Activated CD4-positive, alpha-beta T cell treated with anti-CD3 and anti-CD28 coated beads, Interleukin-2, amount 50 U/mL, for 16 hours (primary cell): ENCODE data around the gene BAHD1.

Experiments
- DNase-seq: peaks from one replicate; pipeline ENCODE4 v3.0.0-alpha.2; 2020

The BAHD1 gene

DNA sequence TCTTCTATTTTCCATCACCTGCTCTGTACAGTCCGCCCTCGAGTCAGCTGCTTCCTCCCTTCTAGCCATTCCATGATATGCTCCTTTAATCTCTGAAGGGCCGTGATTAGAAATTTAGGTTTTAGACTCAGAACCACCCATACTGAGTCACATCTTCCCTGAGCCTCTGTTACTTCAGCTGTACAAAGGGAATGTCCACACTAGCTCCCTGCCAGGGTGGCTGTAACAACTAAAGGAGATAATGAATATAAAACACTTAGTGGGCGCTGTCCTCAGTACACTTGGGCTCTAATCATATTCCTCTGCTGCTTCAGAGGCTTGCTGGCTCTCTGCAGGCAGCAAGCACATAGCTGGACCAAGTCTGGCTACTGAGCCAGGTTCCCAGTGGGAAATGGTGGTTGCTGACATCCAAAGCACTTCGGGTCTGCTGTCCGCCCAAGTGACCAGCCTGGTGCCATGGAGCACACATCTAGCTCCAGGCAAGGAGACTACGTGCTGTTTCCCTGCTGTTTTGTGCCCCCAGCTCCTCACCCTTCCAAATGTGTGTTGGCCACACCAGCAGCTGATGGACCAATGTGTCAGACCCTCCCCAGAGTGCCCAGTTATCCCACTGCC lies 29.1 kb downstream of the BAHD1 start:
- DNase-seq: no peak

DNA sequence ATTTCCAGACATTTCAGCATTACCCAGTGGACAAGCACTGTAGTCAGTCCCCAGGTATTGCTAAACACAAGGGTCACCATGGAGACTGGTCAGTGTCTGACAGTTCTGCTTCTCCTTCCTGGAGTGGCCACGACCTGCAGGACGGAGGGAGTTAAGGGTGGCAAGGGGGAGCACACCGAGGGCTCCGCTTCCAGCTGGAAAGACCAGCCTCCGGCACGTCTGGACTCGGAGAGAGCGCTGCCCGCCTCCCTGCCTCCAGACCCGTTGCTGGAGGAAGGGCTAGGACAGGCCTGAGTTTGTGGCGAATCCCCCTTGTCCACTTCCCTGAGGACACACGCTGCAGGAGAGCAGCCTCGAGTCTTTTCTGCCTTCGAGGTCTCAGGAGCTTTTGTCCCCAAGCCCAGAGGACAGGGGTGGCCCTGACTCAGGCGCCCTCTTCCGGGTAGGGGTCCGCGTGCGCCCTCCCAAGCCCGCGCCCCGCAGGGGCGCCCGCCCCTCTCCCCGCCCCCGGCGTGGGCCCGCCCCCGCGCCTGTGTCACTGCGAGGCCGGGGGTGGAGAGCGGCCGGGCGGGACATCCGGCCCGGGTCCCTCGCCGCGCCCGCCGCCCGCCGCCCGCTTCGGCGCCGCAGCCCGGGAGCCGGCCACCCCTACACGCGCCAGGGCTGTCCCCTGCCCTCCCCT lies 29.8 kb downstream of the BAHD1 start, which contains the start of gene CHST14:
CHST14 (plus strand) TSS at position 562 of the 682 bp plus-strand sequence. CDS start 230 bp downstream, outside the sequence.
- DNase-seq: peak; percentile 51

DNA sequence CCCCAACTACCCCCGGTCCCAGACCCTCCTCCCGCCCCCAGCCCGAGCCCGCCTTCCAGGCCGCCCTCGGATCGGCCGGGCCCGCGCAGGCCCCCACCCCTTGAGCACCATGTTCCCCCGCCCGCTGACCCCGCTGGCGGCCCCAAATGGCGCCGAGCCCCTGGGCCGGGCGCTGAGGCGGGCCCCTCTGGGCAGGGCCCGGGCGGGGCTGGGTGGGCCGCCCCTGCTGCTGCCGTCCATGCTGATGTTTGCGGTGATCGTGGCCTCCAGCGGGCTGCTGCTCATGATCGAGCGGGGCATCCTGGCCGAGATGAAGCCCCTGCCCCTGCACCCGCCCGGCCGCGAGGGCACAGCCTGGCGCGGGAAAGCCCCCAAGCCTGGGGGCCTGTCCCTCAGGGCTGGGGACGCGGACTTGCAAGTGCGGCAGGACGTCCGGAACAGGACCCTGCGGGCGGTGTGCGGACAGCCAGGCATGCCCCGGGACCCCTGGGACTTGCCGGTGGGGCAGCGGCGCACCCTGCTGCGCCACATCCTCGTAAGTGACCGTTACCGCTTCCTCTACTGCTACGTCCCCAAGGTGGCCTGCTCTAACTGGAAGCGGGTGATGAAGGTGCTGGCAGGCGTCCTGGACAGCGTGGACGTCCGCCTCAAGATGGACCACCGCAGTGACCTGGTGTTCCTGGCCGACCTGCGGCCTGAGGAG lies 30.5 kb downstream of the BAHD1 start:
- peak; percentile 17 for DNase-seq

GRCh38 chr15:40471808-40472150 lies 31.0 kb downstream of the BAHD1 start:
- DNase-seq: no peak

GRCh38 chr15:40472171-40472727 lies 31.5 kb downstream of the BAHD1 start:
- no peak for DNase-seq

DNA sequence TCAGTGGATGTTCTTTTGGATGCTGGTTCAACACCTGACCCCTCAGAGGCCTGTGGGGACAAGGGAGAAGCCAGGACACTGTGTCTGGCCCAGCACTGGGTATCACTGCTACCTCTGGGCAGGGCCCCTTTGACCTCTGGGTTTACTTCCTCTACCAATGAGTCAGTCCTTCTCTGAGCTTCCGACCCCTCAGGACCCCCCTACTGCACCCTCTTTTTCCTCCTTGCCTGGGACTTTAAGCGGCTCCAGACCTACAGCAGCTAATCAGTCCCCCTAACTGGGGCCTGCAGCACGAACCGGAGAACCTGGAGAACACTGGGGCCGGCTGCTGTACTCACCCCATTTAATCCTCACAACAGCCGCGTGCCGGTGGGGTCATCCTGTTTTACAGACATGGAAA lies 33.8 kb downstream of the BAHD1 start:
- no peak for DNase-seq

DNA sequence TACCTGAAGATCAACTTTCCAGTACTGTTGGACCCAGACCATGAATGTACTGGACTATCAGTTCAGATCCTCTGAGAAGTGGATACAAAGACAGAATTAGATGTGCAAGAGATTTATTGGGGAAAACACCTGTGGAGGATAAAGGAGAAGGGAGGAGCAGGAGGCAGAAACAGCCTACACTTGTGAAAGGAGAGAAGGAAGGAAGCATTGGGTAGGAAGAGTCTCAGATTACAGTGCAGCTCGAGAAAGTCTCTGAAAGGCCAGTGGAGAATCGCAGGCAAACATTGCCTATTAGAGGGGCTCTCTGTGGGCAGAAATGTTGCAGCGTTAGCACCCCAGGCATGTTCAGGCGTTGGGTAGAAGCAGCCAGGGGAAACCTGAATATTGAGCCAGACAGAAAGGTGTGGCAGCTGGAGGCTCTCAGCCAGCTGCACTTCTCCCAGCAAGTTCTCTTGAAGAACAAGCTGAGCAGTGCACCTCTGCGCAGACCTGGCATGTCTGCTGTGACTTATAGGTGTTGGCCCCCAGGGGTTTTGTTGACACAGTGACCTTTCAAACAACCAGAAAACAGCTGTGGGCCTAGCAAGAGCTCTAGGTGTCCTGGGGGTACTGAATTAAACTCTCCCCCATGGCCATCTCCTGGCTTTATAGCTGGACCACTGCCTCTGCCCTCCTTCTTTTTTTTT lies 37.0 kb downstream of the BAHD1 start:
- no peak for DNase-seq

DNA sequence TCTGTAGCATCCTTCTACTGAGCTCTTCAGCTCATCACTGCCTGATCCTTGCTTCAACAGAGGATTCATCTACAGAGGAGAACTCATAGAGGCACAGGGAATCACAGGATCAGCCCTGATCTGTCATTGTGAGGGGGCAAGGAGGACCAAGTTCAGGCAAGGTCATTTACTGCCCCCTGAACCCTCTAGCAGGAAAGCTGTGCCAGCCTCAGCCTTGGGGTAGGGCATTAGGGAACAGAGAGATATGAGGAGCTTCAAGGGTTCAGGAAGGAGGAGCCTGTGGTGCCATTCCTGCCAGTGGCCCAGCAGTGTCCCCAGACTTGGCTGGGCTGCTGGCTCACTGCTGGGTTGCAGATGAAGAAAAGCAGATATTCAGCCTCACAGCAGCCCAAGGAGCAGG lies 38.3 kb downstream of the BAHD1 start:
- no peak for DNase-seq

GRCh38 chr15:40481341-40482074 lies 40.8 kb downstream of the BAHD1 start:
- no peak for DNase-seq

DNA sequence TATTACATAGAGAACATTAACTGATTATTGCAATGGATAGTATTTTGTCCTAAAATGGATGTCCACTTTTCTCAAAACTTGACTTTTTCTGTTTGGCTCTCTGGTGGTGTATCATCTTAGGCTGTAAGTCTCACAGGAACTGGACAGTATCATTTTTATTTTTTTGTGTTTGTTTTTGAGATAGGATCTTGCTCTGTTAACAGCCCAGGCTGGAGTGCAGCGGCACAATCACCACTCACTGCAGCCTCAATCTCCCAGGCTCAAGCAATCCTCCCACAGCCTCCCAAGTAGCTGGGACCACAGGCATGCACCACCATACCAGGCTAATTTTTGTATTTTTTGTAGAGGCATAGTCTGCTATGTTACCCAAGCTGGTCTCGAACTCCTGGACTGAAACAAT lies 43.2 kb downstream of the BAHD1 start:
- no peak for DNase-seq

- DNase-seq: no peak
These were observed 45.5 kb downstream of the BAHD1 start for GRCh38 chr15:40486066-40486770.

DNA sequence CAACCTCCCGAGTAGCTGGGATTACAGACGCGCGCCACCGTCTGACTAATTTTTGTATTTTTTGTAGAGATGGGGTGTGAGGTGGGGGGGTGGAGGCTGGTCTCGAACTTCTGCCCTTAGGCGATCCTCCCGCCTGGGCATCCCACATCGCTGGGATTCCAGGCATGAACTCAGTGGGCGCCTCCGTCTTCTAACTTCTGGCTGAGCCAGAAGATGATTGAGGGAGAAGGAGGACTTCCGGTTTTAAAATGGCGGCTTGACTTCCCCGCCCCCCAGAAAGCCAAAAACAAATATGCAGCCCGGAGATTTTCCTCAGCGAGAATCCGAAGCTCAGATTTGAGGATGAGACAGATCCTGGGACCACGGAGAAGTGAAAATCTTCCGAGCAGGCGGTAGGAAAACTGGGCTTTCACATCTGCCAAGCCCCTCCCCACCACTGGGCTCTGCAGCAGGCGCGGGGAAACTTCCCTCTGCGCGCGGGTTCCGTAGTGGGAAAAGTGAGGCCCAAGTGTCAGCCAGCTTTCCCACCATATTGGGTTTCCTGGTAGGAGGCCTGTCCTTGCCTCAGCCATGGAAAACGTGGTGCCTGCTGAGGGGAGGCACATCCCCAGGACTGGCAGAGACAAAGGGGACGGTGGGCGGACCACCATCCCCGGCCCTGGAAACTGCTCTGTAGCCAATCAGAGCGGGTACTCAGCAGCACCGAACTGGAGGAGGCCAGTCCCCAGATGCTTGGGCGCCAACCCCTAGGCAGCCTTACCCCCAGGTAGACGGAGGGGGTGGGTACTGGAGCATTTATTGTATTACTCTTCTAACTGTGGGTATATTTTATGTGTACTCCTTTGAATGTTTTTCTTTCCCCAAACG lies 47.3 kb downstream of the BAHD1 start:
- DNase-seq: no peak

- DNase-seq: no peak
These were observed 48.8 kb downstream of the BAHD1 start for GRCh38 chr15:40489274-40490175.

GRCh38 chr15:40493089-40493840 lies 52.5 kb downstream of the BAHD1 start:
- peak; percentile 82 for DNase-seq

DNA sequence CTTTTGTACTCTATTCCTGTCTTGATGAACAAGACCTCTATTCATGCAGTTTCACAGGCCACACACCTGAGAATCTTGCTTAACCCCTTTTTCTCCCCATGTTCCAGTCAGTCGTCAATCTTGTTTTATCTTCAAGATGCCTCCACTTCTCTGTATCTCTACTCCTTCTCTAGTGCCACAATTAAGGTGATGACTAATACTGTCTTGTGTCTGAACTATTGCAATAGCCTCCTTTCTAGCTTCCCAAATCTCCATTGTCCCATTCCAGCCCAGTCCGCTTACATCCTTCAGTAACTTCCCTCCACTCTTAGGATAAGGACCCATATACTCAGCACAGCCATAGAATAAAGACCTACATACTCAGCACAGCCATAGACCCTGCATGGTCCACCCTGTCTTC lies 54.8 kb downstream of the BAHD1 start:
- no peak for DNase-seq

GRCh38 chr15:40498418-40498817 lies 57.7 kb downstream of the BAHD1 start:
- DNase-seq: no peak

DNA sequence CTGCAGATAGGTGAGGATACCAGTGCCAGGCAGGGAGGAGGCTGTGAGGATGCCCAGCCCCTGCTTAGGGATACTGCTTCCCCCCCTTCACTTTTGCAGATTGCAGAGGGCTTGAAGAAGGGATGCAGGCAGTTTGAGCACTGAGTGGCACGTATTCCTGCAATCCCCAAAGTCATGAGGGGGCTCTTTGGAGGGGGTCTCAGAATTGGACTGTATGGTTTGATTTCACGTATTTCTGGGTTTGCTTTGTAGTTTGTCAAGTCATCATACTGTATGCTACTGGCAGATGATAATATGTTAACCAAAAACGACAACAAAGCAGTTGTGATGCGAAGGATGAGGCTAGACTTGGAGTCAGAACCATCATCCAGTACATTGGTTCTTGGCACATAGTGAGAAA lies 58.1 kb downstream of the BAHD1 start:
- DNase-seq: no peak

DNA sequence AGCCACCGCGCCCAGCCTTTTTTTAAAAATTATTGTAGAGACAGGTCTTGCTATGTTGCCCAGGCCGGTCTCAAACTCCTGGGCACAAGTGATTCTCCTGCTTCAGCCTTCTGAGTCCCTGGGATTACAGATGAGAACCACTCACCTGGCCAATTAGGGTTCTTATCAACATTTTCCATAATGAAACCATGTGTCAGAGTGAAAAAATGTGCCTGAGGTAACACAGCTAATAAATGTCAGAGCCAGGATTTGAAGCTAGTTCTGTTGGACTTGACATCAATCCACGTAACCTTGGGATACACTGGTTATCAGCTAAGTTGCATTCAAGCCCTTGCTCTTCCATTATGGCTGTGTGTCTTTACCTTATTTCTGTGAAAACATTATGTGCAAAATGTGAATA lies 59.2 kb downstream of the BAHD1 start:
- no peak for DNase-seq
